Duodenal mucosa (tissue), 2 donors: ENCODE results near the gene FAM184A.

Source experiments
- H3K27ac ChIP-seq: one replicate; pipeline ENCODE4 v1.7.0; 2013; ENCODE audit warnings: low read depth, low read length
- H3K27me3 ChIP-seq, 2 donors: one replicate each; pipeline ENCODE4 v1.7.0; 2013; ENCODE audit warnings: low read length in 2 of 2, control low read depth in 1 of 2; ENCODE audit not compliant: insufficient read depth in 2 of 2, control insufficient read depth in 1 of 2
- H3K36me3 ChIP-seq, 2 donors: one replicate each; pipeline ENCODE4 v1.7.0; 2013; ENCODE audit warnings: low read length in 2 of 2, control low read depth in 1 of 2; ENCODE audit not compliant: insufficient read depth in 2 of 2, control insufficient read depth in 1 of 2
- H3K4me1 ChIP-seq, 2 donors: one replicate each; pipeline ENCODE4 v1.7.0; 2013; ENCODE audit warnings: low read length in 2 of 2, control low read depth in 1 of 2; ENCODE audit not compliant: insufficient read depth in 2 of 2, control insufficient read depth in 1 of 2
- H3K4me3 ChIP-seq, 2 donors: one replicate each; pipeline ENCODE4 v1.7.0; 2013; ENCODE audit warnings: low read length in 2 of 2, low read depth in 1 of 2
- H3K9ac ChIP-seq, 2 donors: one replicate each; pipeline ENCODE4 v1.7.0; 2013; ENCODE audit warnings: low read length in 2 of 2, low read depth in 1 of 2
- H3K9me3 ChIP-seq, 2 donors: one replicate each; pipeline ENCODE4 v1.7.0; 2013; ENCODE audit warnings: low read length in 2 of 2, control low read depth in 1 of 2; ENCODE audit not compliant: control insufficient read depth in 1 of 2

Gene FAM184A

GRCh38 chr6:118923035-118923434 lies 155.4 kb downstream of the FAM184A start:
- Histone ChIP-seq H3K27ac (no peak overlapping the region), H3K4me3 (no peak overlapping the region), H3K9ac (no peak overlapping the region), H3K27me3 (no peaks in the 10 kb centered on the region), H3K36me3 (peaks cover 20 to 52% of the 10 kb centered on the region in 2 donors), H3K9me3 (no peaks in the 10 kb centered on the region), H3K4me1 (no peaks in the 10 kb centered on the region)

GRCh38 chr6:118921084-118921483 lies 157.4 kb downstream of the FAM184A start:
- H3K27ac ChIP-seq: no peak overlapping the region
- peaks cover 24 to 54% of the 10 kb centered on the region in 2 donors for H3K36me3 ChIP-seq
- H3K27me3 ChIP-seq: no peaks in the 10 kb centered on the region
- no peak overlapping the region for H3K4me3 ChIP-seq
- no peaks in the 10 kb centered on the region for H3K9me3 ChIP-seq
- no peaks in the 10 kb centered on the region for H3K4me1 ChIP-seq
- H3K9ac ChIP-seq: no peak overlapping the region

GRCh38 chr6:118918329-118918725 lies 160.1 kb downstream of the FAM184A start:
- H3K27me3 ChIP-seq: no peaks in the 10 kb centered on the region
- H3K9me3 ChIP-seq: no peaks in the 10 kb centered on the region
- no peak overlapping the region for H3K27ac ChIP-seq
- H3K36me3 ChIP-seq: peaks cover 35 to 66% of the 10 kb centered on the region in 2 donors
- no peak overlapping the region for H3K9ac ChIP-seq
- no peaks in the 10 kb centered on the region for H3K4me1 ChIP-seq
- H3K4me3 ChIP-seq: no peak overlapping the region

GRCh38 chr6:118917546-118918328 lies 160.7 kb downstream of the FAM184A start:
- no peak overlapping the region for H3K9ac ChIP-seq
- no peak overlapping the region for H3K4me3 ChIP-seq
- no peaks in the 10 kb centered on the region for H3K4me1 ChIP-seq
- H3K27me3 ChIP-seq: no peaks in the 10 kb centered on the region
- H3K27ac ChIP-seq: no peak overlapping the region
- H3K36me3 ChIP-seq: peaks cover 41 to 66% of the 10 kb centered on the region in 2 donors
- H3K9me3 ChIP-seq: no peaks in the 10 kb centered on the region

GRCh38 chr6:118914598-118914997 lies 163.9 kb downstream of the FAM184A start:
- no peaks in the 10 kb centered on the region for H3K9me3 ChIP-seq
- H3K27me3 ChIP-seq: no peaks in the 10 kb centered on the region
- H3K27ac ChIP-seq: no peak overlapping the region
- H3K9ac ChIP-seq: no peak overlapping the region
- H3K4me3 ChIP-seq: no peak overlapping the region
- peaks cover 45 to 61% of the 10 kb centered on the region in 2 donors for H3K36me3 ChIP-seq
- no peaks in the 10 kb centered on the region for H3K4me1 ChIP-seq

- Histone ChIP-seq H3K4me1 (no peaks in the 10 kb centered on the region), H3K36me3 (peaks cover 45 to 66% of the 10 kb centered on the region in 2 donors), H3K27me3 (no peaks in the 10 kb centered on the region), H3K4me3 (no peak overlapping the region), H3K9me3 (no peaks in the 10 kb centered on the region), H3K9ac (no peak overlapping the region), H3K27ac (no peak overlapping the region)
These were observed 165.3 kb downstream of the FAM184A start for GRCh38 chr6:118913161-118913560.

- Histone ChIP-seq H3K4me1 (no peaks in the 10 kb centered on the region), H3K36me3 (peaks cover 49 to 70% of the 10 kb centered on the region in 2 donors), H3K9ac (no peak overlapping the region)
These were observed 165.8 kb downstream of the FAM184A start for GRCh38 chr6:118912646-118913045.

More at GRCh38 chr6:118912646-118913045, 165.8 kb downstream of the FAM184A start:
- Histone ChIP-seq H3K27ac (no peak overlapping the region), H3K27me3 (no peaks in the 10 kb centered on the region), H3K4me3 (no peak overlapping the region), H3K9me3 (no peaks in the 10 kb centered on the region)
